HCT116 (cell line): ENCODE results near the gene NUDT16L1.

Source experiments
- JUND ChIP-seq: IDR thresholded peaks from 2 replicates; pipeline ENCODE4 v1.6.1; 2012
- POLR2AphosphoS5 ChIP-seq: IDR thresholded peaks from 2 replicates; pipeline ENCODE4 v1.6.1; 2011; ENCODE audit warnings: mild to moderate bottlenecking, low read depth, low read length, moderate library complexity
- RAD21 ChIP-seq: IDR thresholded peaks from 2 replicates; pipeline ENCODE4 v1.6.1; 2012; ENCODE audit warnings: low read depth, mild to moderate bottlenecking
- SP1 ChIP-seq: IDR thresholded peaks from 2 replicates; pipeline ENCODE4 v1.6.1; 2012; ENCODE audit warnings: low read depth
- TCF7L2 ChIP-seq: IDR thresholded peaks from 2 replicates; pipeline ENCODE4 v1.7.0; 2011; ENCODE audit warnings: borderline replicate concordance, inconsistent platforms; ENCODE audit not compliant: insufficient read depth, insufficient read length; ENCODE audit errors: extremely low read depth

DNA sequence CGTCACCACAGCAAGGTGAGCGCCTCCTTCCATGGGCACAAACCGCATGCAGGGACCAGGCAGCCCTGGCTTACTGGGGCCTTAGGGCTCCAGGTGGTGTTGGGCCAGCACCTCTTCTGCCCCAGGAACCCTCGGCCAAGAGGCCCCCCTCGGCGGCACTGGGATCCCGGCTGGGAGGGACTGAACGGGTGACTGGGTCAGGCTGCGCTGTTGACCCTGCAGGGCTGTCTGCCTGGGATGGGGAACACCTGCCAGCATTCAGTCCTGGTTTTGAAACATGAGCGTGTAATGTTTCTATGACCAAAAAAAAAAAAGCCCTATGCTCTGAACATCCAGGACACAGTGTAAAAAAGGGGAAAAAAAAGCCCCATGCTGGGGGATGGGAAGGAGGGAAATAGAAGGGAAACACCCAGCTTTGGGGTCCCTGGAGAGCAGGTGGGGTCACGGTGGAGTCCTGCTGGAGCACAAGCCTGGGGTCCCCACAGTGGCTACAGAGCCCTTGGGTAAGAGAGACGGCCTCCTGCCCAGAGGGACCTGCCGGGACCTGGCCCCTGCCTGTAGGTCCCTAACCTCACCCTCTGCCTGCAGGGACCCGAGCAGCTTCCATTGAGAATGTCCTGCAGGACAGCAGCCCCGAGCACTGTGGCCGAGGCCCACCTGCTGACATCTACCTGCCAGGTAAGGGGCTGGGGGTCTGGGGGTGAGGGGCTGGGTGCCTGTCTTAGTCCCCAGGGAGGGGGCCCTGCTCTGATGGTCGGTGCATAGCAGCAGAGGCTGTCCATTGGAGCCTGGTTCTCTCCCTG, 9.9 kb upstream of the NUDT16L1 start:
- no peak for TF ChIP-seq SP1
- TF ChIP-seq TCF7L2, result no peak
- TF ChIP-seq RAD21, result no peak
- TF ChIP-seq JUND, result no peak
- no peak for TF ChIP-seq POLR2AphosphoS5
